Pons (tissue), 1 donor: Measurements from ENCODE around the gene ZEB2.

ENCODE experiments used
- DNase-seq: peaks from one replicate; pipeline ENCODE4 v3.0.0-alpha.2; 2016; ENCODE audit warnings: low spot score

Gene ZEB2

GRCh38 chr2:144496092-144496976 lies 23.6 kb downstream of the ZEB2 start:
- DNase-seq: no peak

- peak; percentile 66 for DNase-seq
Measured at GRCh38 chr2:144495227-144496091, 24.5 kb downstream of the ZEB2 start.

- no peak for DNase-seq
Measured at GRCh38 chr2:144493027-144493809, 26.7 kb downstream of the ZEB2 start.

GRCh38 chr2:144490857-144491256 lies 29.1 kb downstream of the ZEB2 start:
- no peak for DNase-seq

- no peak for DNase-seq
Measured at GRCh38 chr2:144490017-144490416, 29.9 kb downstream of the ZEB2 start.

- DNase-seq: no peak
Measured at GRCh38 chr2:144489315-144489916, 30.5 kb downstream of the ZEB2 start.

- no peak for DNase-seq
Measured at GRCh38 chr2:144484201-144484948, 35.5 kb downstream of the ZEB2 start.

- no peak for DNase-seq
Measured at GRCh38 chr2:144481666-144482065, 38.3 kb downstream of the ZEB2 start.

GRCh38 chr2:144481109-144481508 lies 38.8 kb downstream of the ZEB2 start:
- no peak for DNase-seq

- DNase-seq: no peak
Measured at GRCh38 chr2:144480285-144480684, 39.6 kb downstream of the ZEB2 start.

GRCh38 chr2:144479659-144480058 lies 40.3 kb downstream of the ZEB2 start:
- no peak for DNase-seq

GRCh38 chr2:144479138-144479537 lies 40.8 kb downstream of the ZEB2 start:
- no peak for DNase-seq

GRCh38 chr2:144477957-144478311 lies 42.0 kb downstream of the ZEB2 start:
- DNase-seq: no peak

GRCh38 chr2:144477281-144477956 lies 42.5 kb downstream of the ZEB2 start:
- no peak for DNase-seq

- no peak for DNase-seq
Measured at GRCh38 chr2:144476682-144477081, 43.2 kb downstream of the ZEB2 start.

GRCh38 chr2:144475569-144476275 lies 44.2 kb downstream of the ZEB2 start:
- DNase-seq: no peak

GRCh38 chr2:144475044-144475443 lies 44.9 kb downstream of the ZEB2 start:
- DNase-seq: no peak

GRCh38 chr2:144474017-144474416 lies 45.9 kb downstream of the ZEB2 start:
- DNase-seq: no peak

- DNase-seq: no peak
Measured at GRCh38 chr2:144472911-144473310, 47.0 kb downstream of the ZEB2 start.

GRCh38 chr2:144472046-144472412 lies 47.9 kb downstream of the ZEB2 start:
- DNase-seq: no peak
